Measurements from ENCODE around the gene WDR33. TPM values are rescaled to one million over a fixed set of nuclear protein-coding genes. Genes with fewer than 3 reads are reported as not detected.

The WDR33 gene
- total and polyA plus RNA-seq, 2 donors from 2014 or later: 19.8 to 60.2 TPM

GRCh38 chr2:127762846-127763245, 48.1 kb downstream of the WDR33 start:
- Histone ChIP-seq H3K4me1 (ENCODE audit: control insufficient read depth in 2 of 3, insufficient read depth in 2 of 3, low read depth in 1 of 3, low read length in 3 of 3) (no peaks in the 10 kb centered on the region), H3K27ac (ENCODE audit: low read depth in 2 of 2, low read length in 2 of 2) (no peak overlapping the region), H3K27me3 (ENCODE audit: control insufficient read depth, insufficient read depth, low read length) (no peaks in the 10 kb centered on the region), H3K9ac (ENCODE audit: low read length in 3 of 3) (no peak overlapping the region), H3K9me3 (ENCODE audit: control insufficient read depth in 2 of 3, insufficient read depth in 1 of 3, low read length in 3 of 3) (no peaks in the 10 kb centered on the region), H3K4me3 (ENCODE audit: low read length in 3 of 3) (no peak overlapping the region), H3K36me3 (ENCODE audit: control insufficient read depth in 2 of 3, insufficient read depth in 3 of 3, low read length in 3 of 3) (peaks cover 21 to 45% (median 30%) of the 10 kb centered on the region in 3 donors)
- DNase-seq (no peak), FAIRE-seq (no peak)
- intact Hi-C loops (cut with DNase I): no loop called here
- no peak for TF ChIP-seq CTCF (IDR thresholded peaks at IDR 0.05; ENCODE audit: borderline replicate concordance, extremely low read depth, insufficient read depth)

DNA sequence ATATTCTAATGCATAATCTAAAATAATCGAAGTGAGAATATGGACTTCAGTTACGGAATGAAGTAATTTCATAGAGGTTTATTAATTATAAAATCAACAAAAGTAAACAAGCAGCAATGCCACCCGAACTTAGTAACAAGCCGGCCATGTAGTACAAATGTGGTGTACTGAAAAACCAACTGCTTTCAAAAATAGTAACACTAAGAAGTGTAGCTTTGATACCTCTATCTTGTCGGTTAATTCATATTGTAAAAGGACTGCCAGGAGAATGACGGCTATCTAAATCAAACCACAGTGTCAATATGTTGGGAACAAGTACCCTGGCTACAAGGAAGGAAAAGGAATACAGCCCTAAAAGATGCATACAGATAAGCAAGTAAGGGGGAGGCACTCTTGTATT, 48.5 kb downstream of the WDR33 start:
- no peak for FAIRE-seq
- no peak overlapping the region for H3K9ac ChIP-seq (ENCODE audit: low read length in 3 of 3)
- no peak overlapping the region for H3K4me3 ChIP-seq (ENCODE audit: low read length in 3 of 3)
- H3K27ac ChIP-seq (ENCODE audit: low read depth in 2 of 2, low read length in 2 of 2): no peak overlapping the region
- no peaks in the 10 kb centered on the region for H3K9me3 ChIP-seq (ENCODE audit: control insufficient read depth in 2 of 3, insufficient read depth in 1 of 3, low read length in 3 of 3)
- no peaks in the 10 kb centered on the region for H3K4me1 ChIP-seq (ENCODE audit: control insufficient read depth in 2 of 3, insufficient read depth in 2 of 3, low read depth in 1 of 3, low read length in 3 of 3)
- peaks cover 21 to 45% (median 30%) of the 10 kb centered on the region in 3 donors for H3K36me3 ChIP-seq (ENCODE audit: control insufficient read depth in 2 of 3, insufficient read depth in 3 of 3, low read length in 3 of 3)
- no peak for TF ChIP-seq CTCF (IDR thresholded peaks at IDR 0.05; ENCODE audit: borderline replicate concordance, extremely low read depth, insufficient read depth)
- intact Hi-C loops (cut with DNase I): no loop called here
- no peaks in the 10 kb centered on the region for H3K27me3 ChIP-seq (ENCODE audit: control insufficient read depth, insufficient read depth, low read length)
- DNase-seq: no peak

GRCh38 chr2:127759931-127760330, 51.0 kb downstream of the WDR33 start:
- TF ChIP-seq CTCF (IDR thresholded peaks at IDR 0.05; ENCODE audit: borderline replicate concordance, extremely low read depth, insufficient read depth): no peak
- Histone ChIP-seq H3K27me3 (ENCODE audit: control insufficient read depth, insufficient read depth, low read length) (no peaks in the 10 kb centered on the region), H3K27ac (ENCODE audit: low read depth in 2 of 2, low read length in 2 of 2) (no peak overlapping the region), H3K4me1 (ENCODE audit: control insufficient read depth in 2 of 3, insufficient read depth in 2 of 3, low read depth in 1 of 3, low read length in 3 of 3) (no peaks in the 10 kb centered on the region), H3K9ac (ENCODE audit: low read length in 3 of 3) (no peak overlapping the region), H3K36me3 (ENCODE audit: control insufficient read depth in 2 of 3, insufficient read depth in 3 of 3, low read length in 3 of 3) (peaks cover 18 to 34% (median 28%) of the 10 kb centered on the region in 3 donors), H3K4me3 (ENCODE audit: low read length in 3 of 3) (no peak overlapping the region), H3K9me3 (ENCODE audit: control insufficient read depth in 2 of 3, insufficient read depth in 1 of 3, low read length in 3 of 3) (no peaks in the 10 kb centered on the region)
- intact Hi-C loops (cut with DNase I): no loop called here
- FAIRE-seq (no peak), DNase-seq (no peak)

DNA sequence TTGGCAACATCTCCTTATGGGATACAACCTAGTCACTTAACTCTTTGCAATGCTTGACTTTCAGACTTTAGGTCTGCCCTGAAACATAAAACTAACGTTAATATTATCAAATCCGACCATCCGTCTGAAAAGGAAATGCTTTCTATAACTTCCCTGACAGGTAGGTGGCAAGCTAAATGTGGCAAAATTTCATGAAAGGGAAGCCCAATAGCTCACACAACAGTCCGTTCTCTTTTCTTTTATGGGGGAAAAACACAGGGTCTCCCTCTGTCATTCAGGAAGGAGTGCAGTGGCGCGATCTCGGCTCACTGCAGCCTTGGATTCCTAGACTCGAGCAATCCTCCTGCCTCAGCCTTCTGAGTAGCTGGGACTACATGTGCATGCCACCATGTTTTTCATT, 56.8 kb downstream of the WDR33 start:
- no peaks in the 10 kb centered on the region for H3K36me3 ChIP-seq (ENCODE audit: control insufficient read depth in 2 of 3, insufficient read depth in 3 of 3, low read length in 3 of 3)
- FAIRE-seq: no peak
- H3K4me3 ChIP-seq (ENCODE audit: low read length in 3 of 3): no peak overlapping the region
- intact Hi-C loops (cut with DNase I): no loop called here
- H3K4me1 ChIP-seq (ENCODE audit: control insufficient read depth in 2 of 3, insufficient read depth in 2 of 3, low read depth in 1 of 3, low read length in 3 of 3): no peaks in the 10 kb centered on the region
- H3K27me3 ChIP-seq (ENCODE audit: control insufficient read depth, insufficient read depth, low read length): no peaks in the 10 kb centered on the region
- no peak for TF ChIP-seq CTCF (IDR thresholded peaks at IDR 0.05; ENCODE audit: borderline replicate concordance, extremely low read depth, insufficient read depth)
- no peak overlapping the region for H3K27ac ChIP-seq (ENCODE audit: low read depth in 2 of 2, low read length in 2 of 2)
- no peak for DNase-seq
- no peaks in the 10 kb centered on the region for H3K9me3 ChIP-seq (ENCODE audit: control insufficient read depth in 2 of 3, insufficient read depth in 1 of 3, low read length in 3 of 3)
- H3K9ac ChIP-seq (ENCODE audit: low read length in 3 of 3): no peak overlapping the region
